Measurements from ENCODE around the gene PABPC3. TPM values are rescaled to one million over a fixed set of nuclear protein-coding genes. Genes with fewer than 3 reads are reported as not detected.

PABPC3 gene
- total RNA-seq, 1 donor from 2014 or later, result not detected

DNA sequence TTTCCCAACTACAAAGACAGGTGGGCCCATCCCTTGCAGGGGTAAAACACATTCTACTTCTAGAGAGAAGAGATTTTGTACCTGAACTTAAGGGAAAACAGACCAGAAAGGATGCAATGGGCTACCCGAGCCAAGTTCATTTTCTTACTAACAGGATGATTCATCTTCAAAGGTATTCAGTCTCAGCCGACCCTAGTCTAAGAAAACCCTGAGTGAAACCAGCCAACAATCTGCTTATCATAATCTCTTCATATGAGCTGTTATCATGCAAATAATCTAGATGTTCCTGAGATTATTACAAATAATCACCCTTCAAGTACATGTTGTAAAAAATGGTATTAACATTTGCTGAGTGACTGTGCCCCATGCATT lies 15.6 kb downstream of the PABPC3 start:
- DNase-seq (ENCODE audit: low read depth), result no peak

DNA sequence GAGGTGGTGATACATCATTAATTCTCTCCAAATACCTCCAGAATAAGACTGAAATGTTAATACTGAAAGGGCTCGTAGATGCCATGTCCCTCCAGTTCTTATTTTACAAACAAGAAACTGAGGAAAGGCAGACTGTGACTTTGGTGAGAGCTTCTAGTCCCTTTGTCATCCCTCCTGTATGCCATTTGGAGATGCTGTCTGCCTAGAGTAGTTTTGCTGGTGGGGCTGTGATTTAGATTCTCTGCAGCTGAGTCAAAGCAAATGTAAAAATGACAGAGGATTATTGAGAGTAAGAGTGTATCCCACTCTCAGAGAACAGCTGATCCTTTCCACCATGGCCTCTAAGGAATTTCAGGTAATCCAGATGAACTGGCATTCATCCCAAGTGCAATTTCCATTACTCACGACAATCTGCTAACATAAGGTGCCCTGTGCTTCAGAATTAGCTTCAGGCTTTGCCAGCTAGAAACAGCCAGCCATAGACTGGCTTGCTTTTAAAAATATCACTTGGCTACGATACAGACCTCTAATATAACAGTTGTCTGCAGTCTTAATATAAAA lies 16.8 kb downstream of the PABPC3 start:
- DNase-seq (ENCODE audit: low read depth), result peak; percentile 24

DNA sequence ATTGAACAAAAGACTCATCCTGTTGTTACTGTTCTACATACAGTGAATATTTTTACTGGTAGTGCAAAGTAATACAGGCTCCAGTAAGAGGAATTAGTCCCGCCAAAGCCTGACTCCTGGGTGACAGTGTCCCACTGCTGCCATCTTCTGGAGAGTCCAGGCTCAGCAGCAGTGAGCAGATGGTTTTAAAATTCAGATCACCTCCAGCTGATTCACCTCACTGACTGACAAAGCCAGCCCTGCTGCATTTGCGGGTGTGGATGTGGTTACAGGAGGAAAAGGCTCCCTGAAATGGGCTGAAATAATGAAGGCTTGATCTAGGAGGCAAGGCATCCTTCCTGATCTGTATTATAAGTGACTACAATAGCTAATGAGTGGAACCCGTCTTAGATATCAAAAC lies 18.3 kb downstream of the PABPC3 start:
- DNase-seq (ENCODE audit: low read depth), result peak; percentile 82

DNA sequence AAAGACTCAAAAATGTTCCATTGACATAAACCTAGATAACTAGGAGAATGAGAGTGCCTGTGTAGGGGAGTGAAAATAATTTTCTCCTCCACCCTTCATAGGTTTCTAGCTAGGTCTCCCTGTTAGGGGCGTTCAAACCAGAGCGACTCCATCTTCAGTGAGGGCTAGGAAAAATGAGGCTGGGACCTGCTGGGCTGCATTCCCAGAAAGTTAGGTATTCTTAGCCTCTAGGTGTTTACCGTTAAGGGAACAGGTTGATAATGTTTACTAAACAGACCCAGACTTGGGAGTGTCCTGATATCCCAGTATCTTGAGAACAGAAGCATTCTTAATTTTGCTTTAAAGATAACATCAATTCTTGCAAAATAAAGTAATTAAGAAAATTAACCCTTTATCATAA lies 20.1 kb downstream of the PABPC3 start:
- no peak for DNase-seq (ENCODE audit: low read depth)

DNA sequence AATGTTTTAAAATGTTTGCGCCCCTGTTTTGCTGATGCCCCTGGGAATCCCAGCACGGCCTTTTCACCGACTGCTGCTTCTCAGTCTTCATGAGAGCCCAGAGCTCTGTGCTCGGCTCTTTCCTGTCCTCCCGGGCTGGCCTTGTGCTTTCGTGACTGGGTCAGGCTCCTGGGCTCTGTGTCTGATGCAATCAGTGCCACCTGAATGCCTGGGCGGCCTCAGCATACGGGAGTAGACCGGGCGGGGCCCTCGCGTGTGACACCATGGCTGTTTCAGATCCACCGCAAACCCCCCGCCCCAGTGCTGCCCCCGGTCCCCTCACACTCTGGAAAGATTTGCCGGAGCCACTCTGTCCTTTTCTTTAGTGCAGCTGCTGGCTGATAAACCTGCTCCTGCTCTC lies 21.4 kb downstream of the PABPC3 start:
- no peak for DNase-seq (ENCODE audit: low read depth)

DNA sequence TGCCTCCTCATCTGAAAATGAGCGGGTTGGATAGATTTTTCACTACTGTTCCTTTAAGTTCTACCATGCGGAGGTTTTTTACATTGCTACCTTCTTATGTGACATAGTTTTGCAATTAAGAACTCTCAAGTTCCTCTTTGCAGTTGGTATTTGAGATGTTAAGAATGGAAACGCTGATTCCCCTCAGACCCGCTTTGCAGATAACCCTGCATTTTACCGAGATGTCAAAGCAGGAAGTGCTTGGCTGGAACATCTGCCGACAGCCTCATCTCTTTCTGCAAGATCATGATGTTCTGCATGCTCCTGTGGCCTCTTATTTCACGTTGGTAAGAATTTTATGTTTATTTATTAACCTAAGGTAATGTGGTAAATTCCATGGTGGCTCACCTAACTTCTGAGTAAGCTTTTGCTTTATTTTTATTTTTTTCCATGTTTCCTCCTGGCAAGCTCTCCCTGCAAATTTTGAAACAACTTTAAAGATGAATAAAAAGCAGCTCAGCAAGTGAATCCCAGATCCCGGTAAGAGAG lies 22.5 kb downstream of the PABPC3 start:
- DNase-seq (ENCODE audit: low read depth), result no peak

DNA sequence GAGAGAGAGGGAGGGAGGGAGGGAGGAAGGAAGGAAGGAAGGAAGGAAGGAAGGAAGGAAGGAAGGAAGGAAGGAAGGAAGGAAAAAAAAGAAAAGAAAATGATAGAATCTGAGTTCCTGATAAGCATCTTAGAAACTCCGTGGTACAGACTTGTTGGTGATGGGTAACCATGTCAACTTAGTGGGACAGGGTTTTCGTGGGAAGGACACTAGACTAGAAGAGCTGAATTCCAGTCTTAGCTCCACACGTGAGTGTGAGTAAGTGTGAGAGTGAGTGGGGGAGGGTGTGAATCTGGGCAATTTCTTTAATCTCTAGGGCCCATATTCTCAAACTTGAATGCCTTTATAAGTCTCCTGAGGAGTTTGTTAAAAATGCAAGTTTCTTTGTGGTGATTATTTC lies 35.0 kb downstream of the PABPC3 start:
- no peak for DNase-seq (ENCODE audit: low read depth)

DNA sequence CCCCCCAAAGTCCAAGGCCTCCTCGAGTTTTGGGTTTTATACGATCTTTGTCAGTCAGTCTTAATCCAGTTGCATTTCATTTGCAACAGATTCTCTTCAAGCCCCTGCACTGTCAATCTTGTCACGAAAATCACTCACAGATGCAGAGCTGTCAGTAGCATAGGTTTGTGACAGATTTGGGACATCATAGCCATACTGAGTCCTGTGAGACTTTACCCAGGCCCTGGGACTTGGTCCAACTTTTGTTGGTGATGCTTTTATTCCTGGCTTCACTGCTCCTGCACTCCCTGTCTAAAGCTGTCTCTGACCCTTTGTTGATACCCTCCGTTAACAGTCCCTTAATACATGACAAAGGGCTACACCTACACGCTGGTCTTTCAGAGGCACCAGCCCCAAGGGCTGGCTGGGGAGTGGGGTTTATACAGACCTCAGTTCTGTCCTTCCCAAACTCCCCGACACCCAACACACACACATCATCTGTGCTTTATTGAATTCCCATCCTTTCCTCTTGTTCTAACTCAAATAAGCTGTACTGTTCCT lies 36.0 kb downstream of the PABPC3 start:
- DNase-seq (ENCODE audit: low read depth), result no peak

DNA sequence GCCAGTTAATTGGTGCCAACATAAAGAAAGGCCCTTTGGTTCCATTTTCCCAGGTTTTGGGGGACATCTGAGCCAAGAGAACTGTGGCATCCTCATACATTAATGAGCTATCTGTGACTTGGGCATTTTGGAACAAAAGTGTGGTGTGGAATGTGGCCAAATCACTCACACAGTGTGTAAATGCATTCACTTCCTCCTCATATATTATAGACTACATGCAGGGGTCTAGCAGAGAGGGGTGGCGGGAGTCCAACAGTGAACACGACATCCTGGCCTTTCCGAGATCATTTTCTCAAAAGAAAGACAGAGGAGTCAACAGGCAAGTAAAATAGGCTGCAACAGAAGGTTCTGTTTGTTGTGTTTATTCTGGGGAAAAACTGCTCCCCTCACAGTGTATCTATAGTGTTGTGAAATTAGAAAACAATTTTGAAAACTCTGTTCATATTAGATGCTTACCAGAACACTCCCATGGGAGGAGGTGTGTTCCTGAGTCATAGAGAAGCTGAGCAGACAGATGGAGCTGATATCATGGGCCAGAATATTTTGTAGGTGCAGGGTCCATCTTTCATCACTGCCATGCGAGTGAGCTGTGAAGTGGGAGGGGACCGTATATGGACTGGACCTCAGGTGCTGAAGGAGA lies 36.9 kb downstream of the PABPC3 start:
- no peak for DNase-seq (ENCODE audit: low read depth)

DNA sequence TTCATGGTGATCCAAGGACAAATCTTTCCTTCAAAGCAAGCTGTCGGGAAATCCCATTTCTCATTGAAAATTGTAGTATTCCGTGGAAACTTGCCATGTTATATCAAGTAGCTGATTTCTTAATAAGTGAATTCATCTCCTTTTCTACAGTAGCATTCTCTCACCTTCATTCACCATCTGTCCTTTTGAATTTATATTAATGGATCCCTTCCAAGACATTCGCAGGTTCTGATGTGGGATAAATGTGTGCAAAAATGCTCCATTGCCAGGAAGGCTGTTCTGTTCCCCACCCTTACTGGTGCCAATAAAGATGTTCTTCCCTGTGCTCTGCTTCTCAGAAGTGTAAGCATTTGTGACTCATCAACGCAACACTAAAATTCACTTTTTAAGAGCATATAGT lies 40.0 kb downstream of the PABPC3 start:
- no peak for DNase-seq (ENCODE audit: low read depth)

DNA sequence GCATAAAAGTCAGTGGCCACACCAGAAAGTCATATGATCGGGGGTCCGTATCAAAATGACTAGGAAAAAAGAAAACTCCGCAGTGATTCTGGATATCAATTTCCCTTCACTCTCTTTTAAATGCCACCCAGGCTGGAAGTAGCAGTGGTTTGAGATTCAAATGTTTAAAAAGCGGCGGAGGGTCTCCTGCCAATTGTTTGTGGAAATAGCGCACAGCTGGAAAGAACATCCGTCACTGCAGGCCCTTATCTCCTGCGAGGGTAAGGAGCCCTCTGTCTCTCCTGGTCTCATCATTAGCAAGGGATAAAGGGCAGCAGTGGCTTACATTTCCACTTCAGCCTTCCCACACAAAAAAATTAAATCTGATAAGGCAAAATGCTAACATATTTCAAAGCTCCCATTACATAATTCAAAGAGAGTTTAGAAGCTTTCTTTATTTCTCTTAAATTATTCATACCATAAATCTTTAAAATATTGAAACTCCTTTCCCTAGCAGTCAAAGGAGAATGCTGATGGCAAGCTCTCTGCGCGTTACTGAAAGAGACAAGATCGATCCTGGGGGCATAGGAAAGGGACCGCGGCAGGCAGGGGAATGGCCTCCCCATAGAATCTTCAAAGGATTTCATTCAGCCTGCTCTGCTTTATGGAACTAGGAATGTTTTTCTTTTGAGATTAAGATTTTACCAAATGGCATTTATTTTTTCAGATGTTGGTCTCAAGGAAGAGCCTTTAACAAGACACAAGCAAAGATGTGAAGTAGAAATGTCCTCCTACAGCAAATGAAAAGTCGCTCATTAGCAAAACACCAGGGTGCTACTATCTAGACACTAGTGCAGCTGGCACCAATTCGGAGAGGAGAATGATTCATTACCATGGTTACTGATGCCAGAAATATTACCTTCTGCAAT lies 41.2 kb downstream of the PABPC3 start:
- no peak for DNase-seq (ENCODE audit: low read depth)

DNA sequence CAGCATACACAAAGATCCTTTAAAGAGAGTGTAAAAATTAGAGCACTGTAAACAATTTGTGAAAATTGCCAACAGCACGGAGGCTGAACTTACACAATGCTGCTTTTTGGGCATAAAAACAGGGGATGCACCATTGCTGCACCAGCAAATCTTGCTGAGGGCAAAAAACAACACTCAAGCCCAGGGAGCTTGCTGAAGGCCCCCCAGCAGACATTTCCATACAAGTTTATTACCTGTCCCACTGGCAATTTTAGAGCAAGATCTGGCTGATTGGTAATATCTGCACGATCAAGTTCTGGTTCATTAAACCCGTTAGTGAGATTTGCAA lies 41.8 kb downstream of the PABPC3 start:
- no peak for DNase-seq (ENCODE audit: low read depth)

DNA sequence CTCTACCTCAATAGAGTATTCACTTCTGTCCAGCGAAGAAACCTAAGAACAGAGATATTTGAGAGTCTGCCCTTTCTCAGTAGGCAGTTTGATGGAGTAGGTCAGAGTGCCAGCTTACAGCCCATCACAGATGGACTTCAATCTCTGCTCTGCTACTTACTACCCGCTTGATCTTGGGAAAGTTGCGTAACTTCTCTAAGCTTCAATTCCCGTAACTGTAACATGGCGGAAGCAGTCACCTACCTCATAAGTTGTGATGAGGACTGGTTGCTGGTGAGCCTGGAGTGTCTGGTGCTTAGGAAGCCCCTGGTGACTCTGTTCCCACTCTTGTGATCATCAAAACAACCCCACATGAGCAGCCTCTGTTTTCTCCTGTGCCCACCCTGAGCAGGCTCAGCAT lies 45.1 kb downstream of the PABPC3 start:
- DNase-seq (ENCODE audit: low read depth), result no peak

DNA sequence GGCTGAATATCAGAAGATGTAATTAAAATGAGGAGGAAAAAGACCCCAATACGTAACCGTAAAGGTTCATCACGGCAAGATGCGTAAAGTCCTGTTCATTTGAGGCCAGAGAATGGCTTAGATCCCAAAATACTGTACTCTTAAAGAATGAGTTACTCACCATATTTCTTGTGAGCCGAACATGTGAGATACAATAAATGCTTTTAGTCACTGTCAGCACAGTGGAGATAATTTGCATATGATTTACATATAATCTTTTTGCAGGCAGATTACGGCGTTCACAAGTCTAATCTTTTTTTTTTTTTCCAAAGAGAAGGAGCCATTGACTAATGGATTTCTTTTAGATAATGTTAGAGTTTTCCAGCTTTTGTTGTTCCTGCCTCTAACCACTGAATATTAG lies 47.8 kb downstream of the PABPC3 start:
- no peak for DNase-seq (ENCODE audit: low read depth)

DNA sequence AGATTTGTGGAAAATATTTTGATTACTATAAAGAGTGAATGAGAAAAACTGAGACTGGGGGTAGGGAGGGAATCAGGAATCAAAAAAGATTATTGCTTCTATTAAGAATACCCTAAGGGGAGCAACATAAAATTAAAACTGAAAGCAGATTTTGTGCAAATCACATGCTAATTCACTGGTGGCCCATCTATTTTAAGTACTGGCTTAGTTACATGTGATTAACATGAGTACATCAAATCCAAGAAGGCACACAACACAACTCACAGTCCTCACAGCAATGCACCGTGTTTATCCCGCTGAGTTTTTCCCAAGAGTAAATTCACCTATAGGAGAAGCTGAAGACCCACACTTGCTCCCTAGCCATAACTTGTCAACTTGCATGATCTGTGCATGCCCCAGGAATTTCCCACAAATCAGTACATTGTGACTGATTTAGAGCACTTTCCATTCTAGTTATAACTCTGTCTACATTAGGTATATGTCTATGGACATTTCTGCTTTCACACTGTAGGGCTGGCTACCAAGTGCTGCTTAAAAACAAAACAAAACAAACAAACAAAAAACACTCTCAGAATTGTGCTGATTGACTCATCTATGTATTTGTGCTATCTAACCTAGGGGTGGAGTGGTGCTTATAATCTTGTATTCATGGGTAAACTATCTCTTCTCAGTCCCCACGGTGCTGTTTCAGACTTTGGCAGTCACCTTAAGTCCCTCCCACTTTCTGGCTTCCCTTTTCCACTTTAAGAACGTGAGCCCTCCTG lies 51.9 kb downstream of the PABPC3 start:
- no peak for DNase-seq (ENCODE audit: low read depth)

DNA sequence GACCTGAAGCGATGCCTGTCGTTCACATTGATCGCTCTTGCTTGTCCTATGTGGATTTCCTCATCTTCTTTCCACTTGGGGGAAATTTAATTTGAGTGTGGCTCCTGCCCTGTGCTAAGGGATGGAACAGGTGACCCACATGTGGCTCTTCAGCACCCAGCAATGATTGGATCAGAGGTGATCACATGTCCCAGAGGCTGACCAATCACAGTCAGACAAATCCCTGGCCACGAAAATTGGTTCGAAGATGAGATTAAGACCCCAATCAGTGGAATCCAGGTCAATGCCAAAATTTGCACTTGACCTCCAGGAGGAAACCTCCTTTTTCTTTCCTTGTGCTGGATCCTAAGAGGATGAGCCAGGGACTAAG lies 52.5 kb downstream of the PABPC3 start:
- DNase-seq (ENCODE audit: low read depth), result no peak

Other genes with a start within 250 kb of the PABPC3 start
- not detected in 2 replicates for gene AMER2, start 76.2 kb downstream of the PABPC3 start, total RNA-seq
- 20.1 and 21.9 TPM in 2 replicates for gene MTMR6, start 191.4 kb downstream of the PABPC3 start, total RNA-seq
- 87.1 and 95.9 TPM in 2 replicates for gene NUP58, start 205.5 kb downstream of the PABPC3 start, total RNA-seq